HepG2 (cell line): Measurements from ENCODE around the gene SYTL1. TPM values are rescaled to one million over a fixed set of nuclear protein-coding genes. Genes with fewer than 3 reads are reported as not detected.

Source experiments
- ARNT2 ChIP-seq: sonication (generic); formaldehyde crosslinking; IDR thresholded peaks from 2 replicates; pipeline ENCODE4 v1.8.0; 2022; ENCODE audit warnings: mild to moderate bottlenecking, low read depth, missing genetic modification reagents, moderate library complexity
- ELF3 ChIP-seq: IDR thresholded peaks from 2 replicates; pipeline ENCODE4 v1.6.1; 2016; ENCODE audit warnings: missing genetic modification reagents, missing compliant biosample characterization
- FOXA3 ChIP-seq: IDR thresholded peaks from 2 replicates; pipeline ENCODE4 v1.6.1; 2016; ENCODE audit warnings: missing genetic modification reagents, missing compliant biosample characterization
- GABPA ChIP-seq, 2 experiments: IDR thresholded peaks; 2 replicates each; pipeline ENCODE4 v1.6.1; 2011 to 2016; ENCODE audit warnings: low read depth in 2 of 2, low read length in 1 of 2, missing biosample characterization in 1 of 2, missing genetic modification characterization in 1 of 2
- GATAD2A ChIP-seq: IDR thresholded peaks from 2 replicates; pipeline ENCODE4 v1.6.1; 2016
- GLI4 ChIP-seq: sonication (generic); formaldehyde crosslinking; IDR thresholded peaks from 2 replicates; pipeline ENCODE4 v1.5.1; 2020; ENCODE audit warnings: missing genetic modification reagents, mild to moderate bottlenecking, moderate library complexity, borderline replicate concordance
- HOXA3 ChIP-seq: sonication (generic); formaldehyde crosslinking; IDR thresholded peaks from 2 replicates; pipeline ENCODE4 v1.5.0; 2020; ENCODE audit warnings: missing genetic modification reagents
- MAZ ChIP-seq, 2 experiments: sonication (generic) in 1 of 2; formaldehyde crosslinking in 1 of 2; IDR thresholded peaks; 2 replicates each; pipeline versions ENCODE4 v1.5.0 to v1.6.1; 2012 to 2020; ENCODE audit warnings: low read depth in 2 of 2, mild to moderate bottlenecking in 2 of 2, borderline replicate concordance in 1 of 2, improper control_type of control experiment in 1 of 2, low read length in 1 of 2, missing genetic modification reagents in 1 of 2, moderate library complexity in 1 of 2
- MIER2 ChIP-seq: IDR thresholded peaks from 2 replicates; pipeline ENCODE4 v1.6.1; 2016; ENCODE audit warnings: missing biosample characterization, missing genetic modification reagents
- MYC ChIP-seq: sonication (generic); formaldehyde crosslinking; IDR thresholded peaks from 2 replicates; pipeline ENCODE4 v1.9.0; 2021; ENCODE audit warnings: missing genetic modification reagents, borderline replicate concordance
- SAFB2 ChIP-seq: sonication (generic); formaldehyde crosslinking; IDR thresholded peaks from 2 replicates; pipeline ENCODE4 v1.5.1; 2020; ENCODE audit warnings: missing genetic modification reagents, low read depth, mild to moderate bottlenecking, borderline replicate concordance
- SAP130 ChIP-seq: IDR thresholded peaks from 2 replicates; pipeline ENCODE4 v1.6.1; 2016; ENCODE audit warnings: low read depth
- SP140L ChIP-seq: sonication (generic); formaldehyde crosslinking; IDR thresholded peaks from 2 replicates; pipeline ENCODE4 v1.4.0; 2020; ENCODE audit warnings: missing genetic modification reagents, borderline replicate concordance
- TSC22D2 ChIP-seq: sonication (generic); formaldehyde crosslinking; IDR thresholded peaks from 2 replicates; pipeline ENCODE4 v1.5.1; 2020; ENCODE audit warnings: missing genetic modification reagents, mild to moderate bottlenecking, borderline replicate concordance
- XBP1 ChIP-seq: sonication (generic); formaldehyde crosslinking; IDR thresholded peaks from 2 replicates; pipeline ENCODE4 v1.5.0; 2020; ENCODE audit warnings: missing genetic modification reagents
- ZBTB7B ChIP-seq: sonication (generic); formaldehyde crosslinking; IDR thresholded peaks from 2 replicates; pipeline ENCODE4 v1.4.0; 2020; ENCODE audit warnings: missing genetic modification reagents
- ZFP36L1 ChIP-seq: sonication (generic); formaldehyde crosslinking; IDR thresholded peaks from 2 replicates; pipeline ENCODE4 v1.8.0; 2022; ENCODE audit warnings: mild to moderate bottlenecking, missing genetic modification reagents, moderate library complexity
- ZNF468 ChIP-seq: sonication (generic); formaldehyde crosslinking; IDR thresholded peaks from 2 replicates; pipeline ENCODE4 v1.8.0; 2022; ENCODE audit warnings: mild to moderate bottlenecking, moderate library complexity, missing genetic modification reagents
- ZNF501 ChIP-seq: sonication (generic); formaldehyde crosslinking; IDR thresholded peaks from 2 replicates; pipeline ENCODE4 v1.5.1; 2020; ENCODE audit warnings: mild to moderate bottlenecking, moderate library complexity, missing genetic modification reagents
- ZNF878 ChIP-seq: sonication (generic); formaldehyde crosslinking; IDR thresholded peaks from 2 replicates; pipeline ENCODE4 v1.8.1; 2023; ENCODE audit warnings: mild to moderate bottlenecking, missing genetic modification reagents, moderate library complexity
- ZNF879 ChIP-seq: sonication (generic); formaldehyde crosslinking; IDR thresholded peaks from 2 replicates; pipeline ENCODE4 v1.8.1; 2023; ENCODE audit warnings: missing genetic modification reagents
- polyA plus RNA-seq, 8 experiments: library from polyadenylated mRNA; depleted of rRNA in 3 of 8; stranded (reverse) in 7 of 8; unstranded in 1 of 8; fragments of >200 nt; fragmentation: Illumina TruSeq in 4 of 8; extraction: Trizol in 4 of 8; gene quantifications; 2 replicates each; pipeline versions ENCODE4 v1.2.1 to v1.2.3, GENCODE V29; 2011 to 2016; ENCODE audit warnings: low read depth in 4 of 8, missing spikeins in 1 of 8, mixed read lengths in 1 of 8; ENCODE audit not compliant: insufficient read depth in 1 of 8
- total RNA-seq, 5 experiments: library from RNA; depleted of rRNA; stranded (reverse); fragments of >200 nt; fragmentation: Illumina TruSeq; extraction: Trizol; gene quantifications; 2 replicates each; pipeline ENCODE4 v1.2.3, GENCODE V29; 2016; ENCODE audit warnings: low read depth in 1 of 5
- TF ChIP-seq, protein P1 (sequence below): sonication (generic); formaldehyde crosslinking; IDR thresholded peaks from 2 replicates; pipeline ENCODE4 v1.4.0; 2020; ENCODE audit warnings: missing genetic modification reagents
- TF ChIP-seq, protein P2 (sequence below): sonication (generic); formaldehyde crosslinking; IDR thresholded peaks from 2 replicates; pipeline ENCODE4 v1.8.0; 2023; ENCODE audit warnings: mild to moderate bottlenecking, missing genetic modification reagents
- TF ChIP-seq, protein P3 (sequence below): sonication (generic); formaldehyde crosslinking; conservative IDR thresholded peaks from 2 replicates; pipeline ENCODE4 v1.4.0; 2020; ENCODE audit warnings: missing genetic modification reagents

The SYTL1 gene
- total and polyA plus RNA-seq, 2 of the 13 experiments (the other 11 are each of a cell fraction or from before 2014, with no cell fraction given), result 11.1 to 17.8 TPM

DNA sequence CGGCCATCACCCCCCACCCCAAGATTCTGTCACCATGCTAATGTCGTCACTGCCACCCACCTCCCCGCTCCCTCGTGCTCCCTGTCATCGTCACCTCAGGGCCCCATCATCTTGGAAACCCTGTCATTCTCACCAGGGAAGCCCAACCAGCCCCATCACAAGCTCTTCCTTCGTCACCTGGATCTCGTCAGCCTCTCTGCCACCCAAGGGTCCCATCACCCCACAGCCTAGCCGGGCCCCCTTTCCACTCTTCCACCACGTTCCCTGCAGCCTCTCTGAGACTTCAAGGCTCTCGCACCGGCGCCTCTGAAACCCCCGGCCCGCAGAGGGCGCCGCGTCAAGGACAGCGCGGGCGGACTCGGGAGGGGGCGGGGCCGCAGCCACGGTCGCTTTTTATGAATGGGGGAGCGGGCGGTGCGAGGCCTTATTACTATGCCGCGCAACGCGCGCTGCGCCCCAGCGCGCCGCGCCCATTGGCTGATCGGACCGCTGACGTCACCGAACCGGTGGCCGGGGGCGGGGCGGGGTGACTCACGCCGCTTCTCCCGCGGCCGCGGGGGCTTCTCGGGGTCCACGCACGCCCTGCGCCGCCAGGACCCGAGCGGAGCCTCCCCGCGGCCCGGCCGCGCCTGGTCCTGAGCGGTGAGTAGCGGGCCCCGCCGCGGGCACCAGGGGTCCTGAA is 50.4 kb downstream of the SYTL1 start, which contains the start of gene GPR3 (continued):
- TF ChIP-seq ZBTB7B (CRISPR knock-in tag) (peak; percentile 35; the same call in 1 of the 2 replicates), GABPA (IDR thresholded peaks at IDR 0.05; ENCODE audit: low read depth, low read length) (no peak), GABPA (CRISPR knock-in tag; IDR thresholded peaks at IDR 0.05; ENCODE audit: low read depth) (no peak), ZNF468 (CRISPR knock-in tag) (no peak), SAP130 (CRISPR knock-in tag) (peak; percentile 71), TSC22D2 (CRISPR knock-in tag) (no peak), ZNF878 (peak; percentile 50; the same call in 1 of the 2 replicates), SP140L (CRISPR knock-in tag) (no peak), FOXA3 (CRISPR knock-in tag) (0 out of 2 replicates have a peak, but pooled peaks have one; percentile 26), ZNF501 (CRISPR knock-in tag) (peak; percentile 65; the same call in 1 of the 2 replicates), MIER2 (CRISPR knock-in tag) (no peak), HOXA3 (CRISPR knock-in tag) (peak; percentile 87), XBP1 (CRISPR knock-in tag) (no peak), ZFP36L1 (no peak), MAZ (IDR thresholded peaks at IDR 0.05; ENCODE audit: borderline replicate concordance, low read depth, low read length) (peak; percentile 30; the same call in 1 of the 2 replicates), MAZ (CRISPR knock-in tag; IDR thresholded peaks at IDR 0.05; ENCODE audit: low read depth) (peak; percentile 32; the same call in 1 of the 2 replicates), ZNF879 (CRISPR knock-in tag) (no peak), GLI4 (CRISPR knock-in tag) (no peak), GATAD2A (0 out of 2 replicates have a peak, but pooled peaks have one; percentile 37), MYC (peak; percentile 45; the same call in 1 of the 2 replicates), SAFB2 (CRISPR knock-in tag) (peak; percentile 35; the same call in 1 of the 2 replicates), ARNT2 (CRISPR knock-in tag) (peak; percentile 77; the same call in 1 of the 2 replicates), ELF3 (peak; percentile 20; the same call in 1 of the 2 replicates)
- TF ChIP-seq, protein P1, sequence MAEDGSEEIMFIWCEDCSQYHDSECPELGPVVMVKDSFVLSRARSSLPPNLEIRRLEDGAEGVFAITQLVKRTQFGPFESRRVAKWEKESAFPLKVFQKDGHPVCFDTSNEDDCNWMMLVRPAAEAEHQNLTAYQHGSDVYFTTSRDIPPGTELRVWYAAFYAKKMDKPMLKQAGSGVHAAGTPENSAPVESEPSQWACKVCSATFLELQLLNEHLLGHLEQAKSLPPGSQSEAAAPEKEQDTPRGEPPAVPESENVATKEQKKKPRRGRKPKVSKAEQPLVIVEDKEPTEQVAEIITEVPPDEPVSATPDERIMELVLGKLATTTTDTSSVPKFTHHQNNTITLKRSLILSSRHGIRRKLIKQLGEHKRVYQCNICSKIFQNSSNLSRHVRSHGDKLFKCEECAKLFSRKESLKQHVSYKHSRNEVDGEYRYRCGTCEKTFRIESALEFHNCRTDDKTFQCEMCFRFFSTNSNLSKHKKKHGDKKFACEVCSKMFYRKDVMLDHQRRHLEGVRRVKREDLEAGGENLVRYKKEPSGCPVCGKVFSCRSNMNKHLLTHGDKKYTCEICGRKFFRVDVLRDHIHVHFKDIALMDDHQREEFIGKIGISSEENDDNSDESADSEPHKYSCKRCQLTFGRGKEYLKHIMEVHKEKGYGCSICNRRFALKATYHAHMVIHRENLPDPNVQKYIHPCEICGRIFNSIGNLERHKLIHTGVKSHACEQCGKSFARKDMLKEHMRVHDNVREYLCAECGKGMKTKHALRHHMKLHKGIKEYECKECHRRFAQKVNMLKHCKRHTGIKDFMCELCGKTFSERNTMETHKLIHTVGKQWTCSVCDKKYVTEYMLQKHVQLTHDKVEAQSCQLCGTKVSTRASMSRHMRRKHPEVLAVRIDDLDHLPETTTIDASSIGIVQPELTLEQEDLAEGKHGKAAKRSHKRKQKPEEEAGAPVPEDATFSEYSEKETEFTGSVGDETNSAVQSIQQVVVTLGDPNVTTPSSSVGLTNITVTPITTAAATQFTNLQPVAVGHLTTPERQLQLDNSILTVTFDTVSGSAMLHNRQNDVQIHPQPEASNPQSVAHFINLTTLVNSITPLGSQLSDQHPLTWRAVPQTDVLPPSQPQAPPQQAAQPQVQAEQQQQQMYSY (CRISPR knock-in tag), result no peak
- TF ChIP-seq, protein P2, sequence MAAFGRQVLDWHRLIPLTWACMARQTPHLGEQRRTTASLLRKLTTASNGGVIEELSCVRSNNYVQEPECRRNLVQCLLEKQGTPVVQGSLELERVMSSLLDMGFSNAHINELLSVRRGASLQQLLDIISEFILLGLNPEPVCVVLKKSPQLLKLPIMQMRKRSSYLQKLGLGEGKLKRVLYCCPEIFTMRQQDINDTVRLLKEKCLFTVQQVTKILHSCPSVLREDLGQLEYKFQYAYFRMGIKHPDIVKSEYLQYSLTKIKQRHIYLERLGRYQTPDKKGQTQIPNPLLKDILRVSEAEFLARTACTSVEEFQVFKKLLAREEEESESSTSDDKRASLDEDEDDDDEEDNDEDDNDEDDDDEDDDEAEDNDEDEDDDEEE (CRISPR knock-in tag), result no peak; the same call in 1 of the 2 replicates
- TF ChIP-seq, protein P3, sequence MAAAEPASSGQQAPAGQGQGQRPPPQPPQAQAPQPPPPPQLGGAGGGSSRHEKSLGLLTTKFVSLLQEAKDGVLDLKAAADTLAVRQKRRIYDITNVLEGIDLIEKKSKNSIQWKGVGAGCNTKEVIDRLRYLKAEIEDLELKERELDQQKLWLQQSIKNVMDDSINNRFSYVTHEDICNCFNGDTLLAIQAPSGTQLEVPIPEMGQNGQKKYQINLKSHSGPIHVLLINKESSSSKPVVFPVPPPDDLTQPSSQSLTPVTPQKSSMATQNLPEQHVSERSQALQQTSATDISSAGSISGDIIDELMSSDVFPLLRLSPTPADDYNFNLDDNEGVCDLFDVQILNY (CRISPR knock-in tag), result peak; percentile 48; the same call in 1 of the 2 replicates
